Renal pelvis (tissue), 4 donors: Measurements from ENCODE around the gene COL23A1. TPM values are rescaled to one million over a fixed set of nuclear protein-coding genes. Genes with fewer than 3 reads are reported as not detected.

ENCODE experiments used
- DNase-seq: peaks from one replicate; pipeline ENCODE4 v3.0.0-alpha.2; 2013
- polyA plus RNA-seq, 3 donors: library from polyadenylated mRNA; unstranded; fragments of 120-200 nt; gene quantifications; one replicate each; pipeline ENCODE4 v1.2.1, GENCODE V29; 2013; ENCODE audit not compliant: insufficient read length in 3 of 3

The COL23A1 gene
- polyA plus RNA-seq, 3 donors = 6.3 to 9.0 (median 7.1) TPM

DNA sequence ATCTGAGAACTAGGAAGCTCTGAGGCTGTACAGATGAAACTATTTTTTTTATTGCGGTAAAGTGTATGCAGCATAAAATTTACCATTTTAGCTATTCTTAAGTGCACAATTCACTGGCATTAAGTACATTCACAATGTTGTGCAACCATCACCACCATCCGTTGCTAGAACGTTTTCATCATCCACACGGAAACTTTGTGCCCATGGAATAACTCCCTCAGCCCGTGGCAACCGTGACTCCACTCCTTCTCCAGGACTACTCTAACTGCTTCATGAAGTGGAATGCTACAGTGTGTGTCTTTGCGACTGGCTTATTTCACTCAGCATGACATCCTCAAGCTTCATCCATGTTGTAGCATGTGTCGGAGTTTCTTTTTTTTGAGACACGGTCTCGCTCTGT is 57.1 kb downstream of the COL23A1 start:
- DNase-seq = no peak

GRCh38 chr5:178532666-178533065 is 57.5 kb downstream of the COL23A1 start:
- DNase-seq = no peak

- no peak for DNase-seq
Observed at GRCh38 chr5:178532236-178532635, 58.0 kb downstream of the COL23A1 start.

DNA sequence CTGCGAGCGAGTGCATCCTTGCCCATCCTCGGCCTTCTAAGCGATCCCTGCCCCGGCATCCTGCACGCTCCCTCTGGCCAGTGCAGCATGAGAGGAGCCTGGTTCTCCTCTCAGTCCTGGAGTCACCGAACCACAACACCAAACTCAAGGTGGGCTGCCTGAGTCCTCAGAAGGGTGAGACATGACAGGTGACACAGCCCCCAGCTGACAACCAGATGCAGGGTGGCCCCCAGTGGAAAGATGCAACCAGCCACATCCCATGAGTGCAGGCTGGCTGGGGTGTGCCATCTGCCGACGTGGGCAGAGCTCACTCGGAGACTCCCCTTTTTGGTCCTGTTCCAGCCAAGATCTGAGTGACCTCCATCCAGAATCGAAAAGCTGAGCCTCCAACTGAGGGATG is 58.4 kb downstream of the COL23A1 start:
- DNase-seq = no peak

DNA sequence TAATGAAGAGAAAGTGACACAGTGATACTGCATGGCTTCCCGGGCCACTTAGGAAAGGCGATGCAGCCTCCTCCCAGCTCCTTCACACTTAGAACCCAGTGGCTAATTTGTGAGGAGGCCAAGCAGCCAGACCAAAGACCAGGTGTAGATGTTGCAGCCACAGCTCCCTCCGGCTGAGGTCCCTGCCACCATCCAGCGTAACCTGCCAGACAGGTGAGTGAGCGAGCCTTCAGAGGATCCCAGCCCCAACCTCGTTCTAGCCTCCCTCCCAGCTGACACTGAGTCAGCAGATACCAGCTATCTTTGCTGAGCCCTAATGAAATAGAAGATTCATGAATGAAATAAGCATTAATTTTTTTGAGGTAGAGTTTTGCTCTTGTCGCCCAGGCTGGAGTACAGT is 59.7 kb downstream of the COL23A1 start:
- no peak for DNase-seq

GRCh38 chr5:178529080-178529479 is 61.1 kb downstream of the COL23A1 start:
- DNase-seq = no peak

- no peak for DNase-seq
Observed at GRCh38 chr5:178527458-178528307, 62.5 kb downstream of the COL23A1 start.

- no peak for DNase-seq
Observed at GRCh38 chr5:178526773-178527457, 63.3 kb downstream of the COL23A1 start.

- no peak for DNase-seq
Observed at GRCh38 chr5:178525906-178526732, 64.1 kb downstream of the COL23A1 start.

DNA sequence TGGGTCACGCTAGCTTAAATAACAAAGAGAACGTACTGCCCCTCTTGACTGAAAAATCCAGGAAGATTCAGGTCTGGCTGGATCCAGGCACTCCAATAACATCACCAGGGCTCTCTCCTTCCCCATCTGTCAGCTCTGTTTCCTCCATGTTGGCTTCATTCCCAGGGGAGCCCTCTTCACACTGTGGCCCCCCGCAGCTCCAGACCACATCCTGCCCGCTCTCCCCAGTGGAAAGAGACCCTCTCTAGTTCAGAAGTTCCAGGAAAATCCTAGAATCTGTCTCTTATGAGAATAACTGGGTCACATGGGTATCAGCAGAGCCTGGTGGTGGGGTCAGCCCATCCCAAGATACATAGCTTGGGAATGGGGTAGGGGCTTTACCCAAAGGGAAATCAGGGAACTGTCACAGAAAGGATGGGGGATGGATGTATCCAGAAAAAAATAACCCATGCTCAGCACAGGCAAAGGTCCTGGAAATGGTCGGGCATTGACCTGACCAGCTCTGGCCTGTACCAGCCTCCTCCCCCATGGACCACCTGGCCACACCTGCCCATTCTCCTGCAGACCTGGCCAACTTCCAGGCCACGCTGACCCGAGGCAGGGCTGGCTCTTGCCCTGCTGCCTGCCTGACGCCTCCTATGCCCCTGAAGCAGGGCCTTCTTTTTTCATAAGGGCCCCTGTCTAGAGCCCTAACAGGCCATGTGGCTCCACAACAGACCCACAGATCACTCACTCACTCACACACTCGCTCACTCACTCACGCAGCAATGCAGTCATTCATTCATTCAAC is 65.9 kb downstream of the COL23A1 start:
- DNase-seq = no peak

- no peak for DNase-seq
Observed at GRCh38 chr5:178522361-178522760, 67.8 kb downstream of the COL23A1 start.

- DNase-seq = no peak
Observed at GRCh38 chr5:178520851-178521250, 69.3 kb downstream of the COL23A1 start.

GRCh38 chr5:178519804-178520203 is 70.4 kb downstream of the COL23A1 start:
- no peak for DNase-seq

GRCh38 chr5:178519155-178519554 is 71.0 kb downstream of the COL23A1 start:
- DNase-seq = no peak

- DNase-seq = no peak
Observed at GRCh38 chr5:178516504-178517235, 73.5 kb downstream of the COL23A1 start.

- no peak for DNase-seq
Observed at GRCh38 chr5:178515776-178516503, 74.3 kb downstream of the COL23A1 start.

- no peak for DNase-seq
Observed at GRCh38 chr5:178514851-178515418, 75.3 kb downstream of the COL23A1 start.

- no peak for DNase-seq
Observed at GRCh38 chr5:178511172-178511571, 79.0 kb downstream of the COL23A1 start.

DNA sequence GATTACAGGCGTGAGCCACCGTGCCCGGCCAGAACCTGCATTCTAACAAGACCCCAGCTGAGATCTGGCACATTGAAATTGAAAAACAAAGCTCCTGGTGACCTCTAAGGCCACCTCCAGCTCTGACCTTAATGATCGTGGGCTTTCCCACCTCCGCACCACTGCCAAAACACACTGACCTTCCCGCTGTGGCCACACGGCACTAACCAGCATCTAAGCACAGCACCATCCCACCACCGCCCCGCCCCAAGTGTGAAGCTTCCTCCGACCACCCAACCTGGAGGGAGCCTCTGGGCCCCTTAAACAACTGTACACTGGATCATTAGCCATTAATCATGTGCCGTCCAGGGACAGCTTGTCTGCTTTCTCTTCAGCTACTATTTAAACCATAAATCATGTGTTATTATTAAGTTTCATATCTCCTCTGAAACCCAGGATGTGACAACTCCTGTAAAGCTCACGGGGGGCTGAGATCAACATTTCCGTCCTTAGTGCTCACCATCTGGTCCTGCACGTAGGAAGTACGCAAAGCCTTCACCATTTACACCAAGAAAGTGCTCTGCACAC is 80.6 kb downstream of the COL23A1 start:
- no peak for DNase-seq
